Sigmoid colon (tissue), 7 donors: ENCODE measurements around the gene PPP2R2B. TPM values are rescaled to one million over a fixed set of nuclear protein-coding genes. Genes with fewer than 3 reads are reported as not detected.

Experiments used
- DNase-seq: peaks from one replicate; pipeline ENCODE4 v3.0.0-alpha.2; 2019
- H3K27ac ChIP-seq, 4 donors: fragments of 200-600 bp; sonication (generic); one replicate each; pipeline ENCODE4 v1.5.1; 2016 to 2019; ENCODE audit warnings: mild to moderate bottlenecking in 1 of 4
- H3K27me3 ChIP-seq, 3 donors: fragments of 200-600 bp; sonication (generic); one replicate each; pipeline ENCODE4 v1.5.1; 2019; ENCODE audit warnings: mild to moderate bottlenecking in 1 of 3
- H3K36me3 ChIP-seq, 4 donors: fragments of 200-600 bp; sonication (generic); one replicate each; pipeline ENCODE4 v1.5.1; 2016 to 2019
- H3K4me1 ChIP-seq, 4 donors: fragments of 200-600 bp; sonication (generic); one replicate each; pipeline ENCODE4 v1.5.1; 2017 to 2019
- H3K4me3 ChIP-seq, 4 donors: fragments of 200-600 bp; sonication (generic); one replicate each; pipeline ENCODE4 v1.5.1; 2017 to 2019; ENCODE audit warnings: mild to moderate bottlenecking in 2 of 4, moderate library complexity in 1 of 4
- H3K9me3 ChIP-seq, 4 donors: fragments of 200-600 bp in 3 of 4; sonication (generic) in 3 of 4; one replicate each; pipeline versions ENCODE4 v1.5.1 to v1.6.1; 2013 to 2019
- EP300 ChIP-seq, 4 donors: sonication (generic); formaldehyde crosslinking; IDR thresholded peaks; one replicate each; pipeline ENCODE4 v1.6.1; 2017; ENCODE audit warnings: antibody characterized with exemption in 4 of 4
- POLR2A ChIP-seq, 2 donors: fragments of 450-650 bp; IDR thresholded peaks; one replicate each; pipeline ENCODE4 v1.6.1; 2016; ENCODE audit warnings: antibody characterized with exemption in 2 of 2, mild to moderate bottlenecking in 2 of 2, moderate library complexity in 2 of 2
- POLR2AphosphoS5 ChIP-seq, 4 donors: sonication (generic); formaldehyde crosslinking; IDR thresholded peaks; one replicate each; pipeline ENCODE4 v1.6.1; 2017; ENCODE audit warnings: antibody characterized with exemption in 4 of 4
- WGBS, 2 donors: extraction: QIAGEN DNeasy Blood & Tissue Kit; methylation state at CpG; one replicate each; pipeline ENCODE4 v1.1.7; 2013; 5-methylcytosine and 5-hydroxymethylcytosine counted together
- intact Hi-C: fragments of 100-400 bp; cut with DNase I; formaldehyde crosslinking; loops from one replicate; pipeline ENCODE4 v1.15.1; 2023
- polyA plus RNA-seq, 3 donors: library from polyadenylated mRNA; stranded (reverse); fragments of 200-250 nt; gene quantifications; one replicate each; pipeline ENCODE4 v1.2.3, GENCODE V29; 2013
- total RNA-seq, 4 donors: library from RNA; depleted of rRNA; stranded (reverse); fragments of >200 nt; gene quantifications; one replicate each; pipeline ENCODE4 v1.1.0, GENCODE V29; 2016
- TF ChIP-seq, protein P1 (sequence below), 4 experiments: fragments of 450-650 bp in 3 of 4; fragments of 200-600 bp in 1 of 4; IDR thresholded peaks; one replicate each; pipeline ENCODE4 v1.5.1; 2016 to 2019; ENCODE audit warnings: antibody characterized with exemption in 4 of 4, mild to moderate bottlenecking in 3 of 4, moderate library complexity in 2 of 4
- donor health status: healthy with polysubstance abuse.
- donor health status: Bipolar disorder and iron deficiency.
- donor health status: healthy.

The PPP2R2B gene
- total and polyA plus RNA-seq, 7 donors, result 0.60 to 19.6 (median 7.4) TPM; not detected in 1

DNA sequence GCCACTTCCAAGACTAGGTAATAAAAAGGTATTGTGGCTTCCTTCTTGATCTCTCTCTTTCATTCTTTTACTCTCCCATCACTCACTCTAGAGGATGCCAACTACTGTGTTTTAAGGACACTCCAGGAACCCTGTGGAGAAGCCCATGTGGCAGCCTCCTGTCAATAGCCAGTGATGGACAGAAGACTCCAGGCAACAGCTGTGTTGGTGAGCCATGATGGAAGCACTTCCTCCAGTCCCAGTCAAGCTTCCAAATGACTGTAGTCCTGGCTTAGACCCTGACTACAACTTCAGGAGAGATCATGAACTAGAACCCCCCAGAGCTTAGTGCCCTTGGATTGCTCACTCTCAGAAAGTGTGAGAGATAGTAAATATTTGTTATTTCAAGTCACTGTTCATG, 123.9 kb downstream of the PPP2R2B start:
- no peak overlapping the region for H3K4me3 ChIP-seq
- H3K4me1 ChIP-seq, result no peaks in the 10 kb centered on the region
- no peaks in the 10 kb centered on the region for H3K9me3 ChIP-seq
- H3K27me3 ChIP-seq, result no peaks in the 10 kb centered on the region
- no peak for DNase-seq
- no peaks in the 10 kb centered on the region for H3K36me3 ChIP-seq
- H3K27ac ChIP-seq, result no peak overlapping the region
- TF ChIP-seq POLR2AphosphoS5 (IDR thresholded peaks at IDR 0.05) (no peak), POLR2A (IDR thresholded peaks at IDR 0.05) (no peak), EP300 (IDR thresholded peaks at IDR 0.05) (no peak)
- TF ChIP-seq, protein P1, sequence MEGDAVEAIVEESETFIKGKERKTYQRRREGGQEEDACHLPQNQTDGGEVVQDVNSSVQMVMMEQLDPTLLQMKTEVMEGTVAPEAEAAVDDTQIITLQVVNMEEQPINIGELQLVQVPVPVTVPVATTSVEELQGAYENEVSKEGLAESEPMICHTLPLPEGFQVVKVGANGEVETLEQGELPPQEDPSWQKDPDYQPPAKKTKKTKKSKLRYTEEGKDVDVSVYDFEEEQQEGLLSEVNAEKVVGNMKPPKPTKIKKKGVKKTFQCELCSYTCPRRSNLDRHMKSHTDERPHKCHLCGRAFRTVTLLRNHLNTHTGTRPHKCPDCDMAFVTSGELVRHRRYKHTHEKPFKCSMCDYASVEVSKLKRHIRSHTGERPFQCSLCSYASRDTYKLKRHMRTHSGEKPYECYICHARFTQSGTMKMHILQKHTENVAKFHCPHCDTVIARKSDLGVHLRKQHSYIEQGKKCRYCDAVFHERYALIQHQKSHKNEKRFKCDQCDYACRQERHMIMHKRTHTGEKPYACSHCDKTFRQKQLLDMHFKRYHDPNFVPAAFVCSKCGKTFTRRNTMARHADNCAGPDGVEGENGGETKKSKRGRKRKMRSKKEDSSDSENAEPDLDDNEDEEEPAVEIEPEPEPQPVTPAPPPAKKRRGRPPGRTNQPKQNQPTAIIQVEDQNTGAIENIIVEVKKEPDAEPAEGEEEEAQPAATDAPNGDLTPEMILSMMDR (IDR thresholded peaks at IDR 0.05), result no peak
- intact Hi-C loops, result no loop called here

DNA sequence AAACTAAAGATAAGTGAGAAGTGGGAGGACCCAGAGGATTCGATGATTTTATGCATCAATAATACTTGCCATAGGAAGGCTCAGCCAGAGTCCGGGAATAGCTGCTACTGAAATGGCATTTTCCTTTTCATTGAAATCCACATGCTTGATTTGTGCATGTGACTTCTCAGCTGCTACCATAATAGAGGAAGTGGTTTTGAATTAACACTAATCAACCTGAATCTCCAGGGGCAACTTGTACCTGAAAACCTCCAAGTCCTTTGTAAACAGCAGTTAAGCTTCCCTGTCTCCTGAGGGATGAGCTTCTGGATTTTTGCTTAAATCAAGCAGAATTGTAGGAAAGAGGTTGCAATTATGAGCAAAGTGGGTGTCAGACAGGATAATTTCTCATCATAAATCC, 124.9 kb downstream of the PPP2R2B start:
- 61 to 74% methylated on average over 2 of the region's 2 CpGs for WGBS, 2 donors
- no peaks in the 10 kb centered on the region for H3K36me3 ChIP-seq
- intact Hi-C loops, result no loop called here
- H3K9me3 ChIP-seq, result no peaks in the 10 kb centered on the region
- H3K27me3 ChIP-seq, result no peaks in the 10 kb centered on the region
- DNase-seq, result no peak
- H3K4me3 ChIP-seq, result no peak overlapping the region
- TF ChIP-seq EP300 (IDR thresholded peaks at IDR 0.05) (no peak), POLR2A (IDR thresholded peaks at IDR 0.05) (no peak), POLR2AphosphoS5 (IDR thresholded peaks at IDR 0.05) (no peak)
- TF ChIP-seq, protein P1 (IDR thresholded peaks at IDR 0.05), result no peak
- H3K4me1 ChIP-seq, result no peaks in the 10 kb centered on the region
- H3K27ac ChIP-seq, result no peak overlapping the region

DNA sequence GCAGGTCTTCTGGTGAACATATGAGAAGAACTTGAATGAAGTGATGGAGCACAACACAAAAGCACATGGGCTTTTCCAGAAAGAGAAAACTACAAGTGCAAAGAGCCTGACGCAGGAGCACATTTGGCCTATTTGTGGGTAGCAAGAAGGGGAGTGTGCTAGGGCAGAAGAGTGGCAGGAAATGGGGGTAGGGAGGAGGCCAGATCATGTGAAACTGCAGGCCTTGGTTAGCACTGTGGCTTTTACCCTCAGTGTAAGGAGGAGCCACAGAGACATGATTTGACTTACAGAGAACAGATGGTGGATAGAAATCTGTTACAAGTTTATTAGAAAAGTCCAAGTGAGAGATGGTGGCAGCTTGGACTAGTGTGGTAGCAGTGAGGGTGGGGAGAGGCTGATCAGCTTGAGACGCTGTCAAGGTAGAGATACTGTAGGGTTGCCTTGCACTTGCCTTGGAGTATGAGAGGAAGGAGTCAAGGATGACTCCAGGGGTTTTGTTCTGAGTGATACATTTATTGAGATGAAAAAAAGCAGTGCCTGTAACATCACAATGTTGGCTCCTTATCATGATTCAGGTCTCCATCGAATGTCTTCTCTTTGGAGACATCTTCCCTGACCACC, 126.7 kb downstream of the PPP2R2B start:
- Histone ChIP-seq H3K36me3 (no peaks in the 10 kb centered on the region), H3K27me3 (no peaks in the 10 kb centered on the region), H3K9me3 (peaks cover 0 to 2% (median 0%) of the 10 kb centered on the region in 4 donors), H3K27ac (no peak overlapping the region), H3K4me3 (no peak overlapping the region), H3K4me1 (no peaks in the 10 kb centered on the region)
- intact Hi-C loops, result no loop called here
- DNase-seq, result no peak
- TF ChIP-seq, protein P1 (IDR thresholded peaks at IDR 0.05), result no peak
- TF ChIP-seq EP300 (IDR thresholded peaks at IDR 0.05), result no peak
- TF ChIP-seq POLR2A (IDR thresholded peaks at IDR 0.05), result no peak
- no peak for TF ChIP-seq POLR2AphosphoS5 (IDR thresholded peaks at IDR 0.05)
- 63 to 72% methylated on average over 3 of the region's 3 CpGs for WGBS, 2 donors

DNA sequence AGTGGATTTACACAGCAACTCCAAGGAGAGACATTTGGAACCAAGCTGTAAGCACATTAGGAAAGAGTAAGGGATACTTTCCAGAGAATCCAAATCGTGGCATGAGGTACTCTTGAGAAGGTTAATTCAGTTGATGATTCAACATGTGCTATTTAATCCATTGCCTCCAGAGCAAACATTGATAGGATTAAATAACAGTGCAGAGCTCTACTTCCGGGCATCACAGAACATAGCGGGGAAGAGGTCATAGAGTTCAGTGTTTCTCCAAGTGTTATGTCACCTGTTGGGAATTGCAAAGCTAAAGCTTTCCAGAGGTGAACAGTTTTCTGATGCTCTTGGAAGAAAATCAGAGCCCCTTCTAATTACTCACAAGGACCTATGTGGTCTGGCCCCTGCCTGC, 127.5 kb downstream of the PPP2R2B start:
- TF ChIP-seq, protein P1 (IDR thresholded peaks at IDR 0.05), result no peak
- TF ChIP-seq POLR2A (IDR thresholded peaks at IDR 0.05) (no peak), EP300 (IDR thresholded peaks at IDR 0.05) (no peak), POLR2AphosphoS5 (IDR thresholded peaks at IDR 0.05) (no peak)
- DNase-seq, result no peak
- intact Hi-C loops, result no loop called here
- Histone ChIP-seq H3K9me3 (peaks cover 0 to 2% (median 0%) of the 10 kb centered on the region in 4 donors), H3K4me3 (no peak overlapping the region), H3K4me1 (no peaks in the 10 kb centered on the region), H3K27ac (no peak overlapping the region), H3K36me3 (no peaks in the 10 kb centered on the region), H3K27me3 (no peaks in the 10 kb centered on the region)
- 30 to 73% methylated on average over 3 of the region's 3 CpGs for WGBS, 2 donors

DNA sequence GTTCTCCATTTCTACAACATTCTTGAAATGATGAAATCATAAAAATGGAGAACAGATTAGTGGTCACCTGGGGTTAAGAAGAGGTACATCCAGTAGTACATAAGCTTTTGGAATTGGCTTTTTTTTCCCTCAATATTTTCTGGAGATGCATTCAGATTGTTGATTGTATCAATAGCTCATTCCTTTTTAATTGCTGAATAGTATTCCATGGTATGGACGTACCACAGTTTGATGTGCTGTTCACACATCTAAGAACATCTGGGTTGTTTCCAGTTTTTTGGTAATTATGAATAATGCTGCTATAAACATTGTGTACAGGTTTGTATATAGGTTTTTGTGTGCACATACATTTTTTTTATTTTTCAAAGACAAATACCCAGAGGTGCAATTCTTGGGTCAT, 130.0 kb downstream of the PPP2R2B start:
- H3K36me3 ChIP-seq, result no peaks in the 10 kb centered on the region
- intact Hi-C loops, result no loop called here
- H3K27ac ChIP-seq, result no peak overlapping the region
- peaks cover 0 to 2% (median 0%) of the 10 kb centered on the region in 4 donors for H3K9me3 ChIP-seq
- H3K4me1 ChIP-seq, result no peaks in the 10 kb centered on the region
- WGBS, 2 donors, result 89 to 97% methylated on average over 1 of the region's 1 CpG
- H3K27me3 ChIP-seq, result no peaks in the 10 kb centered on the region
- no peak overlapping the region for H3K4me3 ChIP-seq
- TF ChIP-seq POLR2AphosphoS5 (IDR thresholded peaks at IDR 0.05), result no peak
- no peak for TF ChIP-seq POLR2A (IDR thresholded peaks at IDR 0.05)
- TF ChIP-seq, protein P1 (IDR thresholded peaks at IDR 0.05), result no peak
- TF ChIP-seq EP300 (IDR thresholded peaks at IDR 0.05), result no peak
- DNase-seq, result no peak
